T-helper 2 cell treated with Interferon-gamma antibody and Interleukin-4, amounts not matched to agents 100 ng/mL and 5 ng/mL, for 36 hours (primary cell): ENCODE measurements around the gene CPEB3. TPM values are rescaled to one million over a fixed set of nuclear protein-coding genes. Genes with fewer than 3 reads are reported as not detected.
"Not testable (repeated sequence)": the region's sequence is repeated elsewhere in the genome, so short reads cannot be mapped to it uniquely, and the experiment has no call there.

Experiments
- intact Hi-C: fragments of 100-400 bp; cut with micrococcal nuclease; formaldehyde crosslinking; loops from one replicate; pipeline ENCODE4 v1.15.1; 2023
- total RNA-seq: library from RNA; stranded (reverse); gene quantifications from 2 replicates; pipeline ENCODE4 v1.2.3, GENCODE V29; 2022

CPEB3 gene
- total RNA-seq, 1 donor from 2014 or later: 1.7 TPM

DNA sequence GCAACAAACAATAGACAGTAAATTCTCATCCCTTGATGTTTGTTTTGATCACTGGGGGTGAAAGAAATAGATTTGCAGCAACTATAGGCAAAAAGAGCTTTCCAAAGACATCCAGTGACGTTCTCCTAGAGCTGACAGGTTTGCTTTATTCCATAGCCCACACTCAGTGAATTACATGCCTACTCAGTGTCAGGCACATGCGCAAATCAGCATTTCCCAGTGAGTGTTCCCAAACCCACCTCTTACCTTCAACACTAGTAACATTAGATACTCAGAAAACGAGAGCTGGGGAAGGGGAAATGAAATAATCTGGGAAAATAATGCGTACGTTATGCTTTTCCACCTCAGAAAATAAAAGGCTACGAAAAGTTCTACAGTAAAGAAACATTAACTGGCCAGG is 144.1 kb downstream of the CPEB3 start:
- intact Hi-C loops: no loop called here

DNA sequence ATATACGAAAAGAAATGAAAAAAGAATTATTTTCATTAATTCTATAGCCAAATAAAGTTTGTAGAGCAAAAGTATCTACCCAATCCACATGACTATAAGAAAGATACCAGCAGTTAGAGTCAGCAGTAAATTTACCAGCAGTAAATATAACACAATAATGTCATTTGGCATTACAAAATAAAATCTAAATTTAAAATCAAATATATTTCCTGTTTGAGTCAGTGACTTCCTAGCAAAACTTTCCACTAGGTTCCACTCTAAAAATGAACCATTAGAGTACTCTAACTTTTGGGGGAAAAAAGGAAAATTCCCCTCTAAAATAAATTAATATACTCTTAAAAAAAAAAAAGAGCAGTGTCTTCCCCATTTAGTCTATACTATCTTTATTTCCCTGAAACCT is 144.8 kb downstream of the CPEB3 start:
- intact Hi-C loops: no loop called here

DNA sequence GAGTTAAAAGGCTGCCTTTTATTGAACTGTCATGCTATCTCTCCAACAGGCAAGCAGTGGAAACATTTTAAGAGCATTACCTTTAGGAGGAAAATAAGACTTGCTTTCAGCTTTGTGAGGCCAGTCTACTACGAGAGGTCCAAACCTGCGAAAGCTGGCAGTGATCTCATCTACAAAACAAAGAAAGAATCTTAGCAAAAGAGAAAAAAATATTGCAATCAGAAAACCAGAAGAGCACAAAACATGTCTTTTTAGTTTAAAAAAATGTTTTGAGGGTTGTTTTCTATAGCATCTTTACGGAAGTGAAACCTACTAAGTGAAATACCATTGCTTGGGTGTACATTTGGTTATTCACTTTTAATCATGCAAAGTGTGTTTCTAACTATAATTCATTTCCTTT is 147.9 kb downstream of the CPEB3 start:
- intact Hi-C loops: no loop called here

DNA sequence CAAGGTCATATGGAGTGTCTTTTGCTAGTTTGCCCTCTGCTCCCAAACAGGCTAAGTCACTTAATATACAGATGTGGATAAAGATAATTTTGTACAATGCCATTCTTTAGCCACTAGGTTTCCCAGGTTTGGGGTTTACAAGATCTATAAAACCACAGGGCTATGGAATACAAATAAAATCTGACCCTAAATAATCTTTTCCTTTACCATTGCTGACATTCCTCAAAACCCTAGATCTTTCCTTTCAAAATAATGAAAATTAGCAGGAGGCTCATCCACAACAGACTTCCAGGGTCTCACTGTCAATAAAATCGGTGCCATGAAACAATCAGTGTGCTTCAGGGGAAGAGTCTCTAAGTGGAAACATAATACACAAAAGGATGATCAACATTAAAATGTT is 148.4 kb downstream of the CPEB3 start:
- intact Hi-C loops: no loop called here

DNA sequence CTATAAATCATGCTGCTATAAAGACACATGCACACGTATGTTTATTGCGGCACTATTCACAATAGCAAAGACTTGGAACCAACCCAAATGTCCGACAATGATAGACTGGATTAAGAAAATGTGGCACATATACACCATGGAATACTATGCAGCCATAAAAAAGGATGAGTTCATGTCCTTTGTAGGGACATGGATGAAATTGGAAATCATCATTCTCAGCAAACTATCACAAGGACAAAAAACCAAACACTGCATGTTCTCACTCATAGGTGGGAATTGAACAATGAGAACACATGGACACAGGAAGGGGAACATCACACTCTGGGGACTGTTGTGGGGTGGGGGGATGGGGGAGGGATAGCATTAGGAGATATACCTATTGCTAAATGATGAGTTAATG is 149.7 kb downstream of the CPEB3 start:
- intact Hi-C loops: not testable (repeated sequence)

DNA sequence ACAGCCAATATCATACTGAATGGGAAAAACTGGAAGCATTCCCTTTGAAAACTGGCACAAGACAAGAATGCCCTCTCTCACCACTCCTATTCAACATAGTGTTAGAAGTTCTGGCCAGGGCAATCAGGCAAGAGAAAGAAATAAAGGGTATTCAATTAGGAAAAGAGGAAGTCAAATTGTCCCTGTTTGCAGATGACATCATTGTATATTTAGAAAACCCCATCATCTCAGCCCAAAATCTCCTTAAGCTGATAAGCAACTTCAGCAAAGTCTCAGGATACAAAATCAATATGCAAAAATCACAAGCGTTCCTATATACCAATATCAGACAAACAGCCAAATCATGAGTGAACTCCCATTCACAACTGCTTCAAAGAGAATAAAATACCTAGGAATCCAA is 156.8 kb downstream of the CPEB3 start:
- intact Hi-C loops: not testable (repeated sequence)

DNA sequence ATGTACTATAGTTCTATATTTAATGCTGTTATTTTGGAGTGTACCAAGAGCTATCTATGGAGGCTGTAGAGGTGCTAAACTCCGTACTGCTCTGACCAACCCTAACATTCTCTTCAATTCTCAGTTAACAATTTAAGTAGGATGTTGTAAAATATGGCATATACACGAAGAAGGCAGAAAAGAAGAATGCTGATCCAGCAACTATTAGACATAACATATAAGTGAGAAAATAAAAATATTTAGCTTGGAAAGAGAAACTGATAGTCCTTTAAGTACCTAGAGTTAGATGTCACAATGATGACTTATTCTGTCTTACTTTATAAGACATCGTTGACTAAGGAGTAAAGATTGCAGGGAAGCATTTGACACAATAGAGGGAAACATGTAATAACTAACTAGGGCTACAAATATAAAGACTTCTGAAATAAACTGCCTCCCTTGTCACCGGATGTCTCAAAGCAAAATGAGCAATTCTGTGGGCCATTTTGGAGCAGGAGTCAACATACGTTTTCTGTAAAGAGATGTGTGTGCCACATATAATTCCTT is 159.5 kb downstream of the CPEB3 start:
- intact Hi-C loops: no loop called here

DNA sequence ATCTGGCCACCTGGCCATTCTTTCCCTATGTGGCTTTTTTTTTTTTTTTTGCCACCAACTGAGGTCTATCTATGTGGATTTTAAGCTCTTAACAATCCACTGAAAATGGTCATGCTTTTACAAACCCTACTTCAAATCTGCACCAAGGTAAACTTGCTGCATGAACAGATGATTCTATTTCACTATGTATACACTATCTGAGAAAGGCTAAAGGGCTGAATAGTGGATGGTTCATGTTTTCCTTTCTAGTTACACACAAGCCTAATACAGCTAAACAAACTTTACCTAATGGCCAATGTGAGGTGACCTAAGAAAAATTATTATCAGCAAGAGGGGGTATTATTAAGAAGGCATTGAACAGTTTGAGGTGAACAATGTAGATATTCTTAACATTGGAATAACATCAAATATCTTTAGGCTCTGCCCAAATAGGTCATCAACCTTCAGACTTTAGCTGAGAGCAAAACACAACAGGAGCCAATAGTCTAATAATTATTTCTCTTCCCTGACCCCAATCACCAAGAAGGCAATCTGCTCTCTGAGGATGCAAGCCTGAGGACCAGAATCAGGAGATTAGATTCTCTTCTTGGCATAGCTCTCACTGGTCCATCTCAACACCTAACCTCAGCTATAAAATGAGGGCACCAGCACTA is 160.1 kb downstream of the CPEB3 start:
- intact Hi-C loops: no loop called here

DNA sequence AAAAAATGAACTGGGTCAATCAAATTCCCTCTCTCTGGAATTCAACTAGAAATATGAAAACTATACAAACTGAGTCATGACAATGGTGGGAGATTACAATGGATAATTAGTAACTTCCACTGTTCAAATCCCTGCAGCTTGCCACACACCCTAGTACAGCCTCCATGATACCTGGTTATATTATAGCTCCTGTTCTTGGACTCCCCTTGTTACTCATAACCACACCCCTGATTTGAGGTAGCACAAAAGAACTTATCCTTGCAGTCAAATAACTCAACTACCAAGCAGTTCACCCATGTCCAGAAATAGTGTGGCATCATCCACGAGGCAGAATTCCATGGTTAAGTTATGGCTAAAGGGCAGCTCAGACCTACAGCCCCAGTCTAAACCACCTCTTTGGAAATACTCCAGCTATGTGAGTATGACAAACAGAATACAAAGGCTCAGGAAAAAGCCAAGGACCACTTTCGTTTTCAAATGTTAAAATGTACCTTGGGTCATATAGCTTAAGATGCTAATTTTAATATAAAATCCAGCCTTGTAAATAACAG is 164.7 kb downstream of the CPEB3 start:
- intact Hi-C loops: no loop called here

DNA sequence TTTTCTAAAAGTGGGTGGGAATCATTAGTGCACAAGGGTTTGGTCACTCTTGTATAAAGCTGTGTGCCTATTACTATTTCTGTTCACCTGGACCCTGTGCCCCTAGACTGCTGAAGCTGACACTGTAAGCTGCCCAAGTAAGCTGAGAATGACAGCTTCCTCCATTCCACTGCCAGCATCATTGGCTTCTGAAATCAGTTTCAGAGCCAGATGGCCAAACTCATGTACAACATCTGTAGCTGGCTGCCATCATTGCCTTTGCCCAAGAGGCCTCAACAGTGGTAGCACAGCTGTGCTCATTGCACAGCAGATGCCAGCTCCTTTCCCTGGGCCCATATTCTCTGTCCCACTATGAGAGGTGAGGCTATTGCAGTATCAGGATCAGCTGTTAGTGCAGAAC is 165.7 kb downstream of the CPEB3 start:
- intact Hi-C loops: no loop called here

DNA sequence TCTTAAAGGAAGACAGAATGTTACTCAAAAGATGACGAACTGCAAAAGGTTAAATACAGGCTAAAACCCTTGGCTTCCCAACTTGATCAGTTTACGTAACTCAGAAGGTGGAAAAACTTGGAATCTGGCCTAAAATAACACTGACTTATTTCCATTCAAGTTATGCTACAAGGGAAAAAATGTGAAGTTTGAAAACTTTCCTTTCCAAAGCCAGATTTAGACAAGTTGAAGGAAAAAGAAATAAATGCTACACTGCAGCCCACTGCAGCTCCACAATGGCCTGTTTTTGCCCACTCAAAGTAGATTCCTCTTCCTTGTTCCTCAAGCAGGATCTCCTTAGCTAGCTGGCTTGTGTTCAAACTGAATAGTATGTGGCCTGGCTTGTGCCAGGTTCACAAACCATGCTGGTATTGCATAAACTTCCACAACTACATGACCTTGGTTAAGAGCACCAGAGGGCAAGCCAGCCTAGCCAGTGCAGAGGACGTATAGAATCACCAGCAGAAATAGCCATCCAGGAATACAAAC is 166.2 kb downstream of the CPEB3 start:
- intact Hi-C loops: no loop called here

DNA sequence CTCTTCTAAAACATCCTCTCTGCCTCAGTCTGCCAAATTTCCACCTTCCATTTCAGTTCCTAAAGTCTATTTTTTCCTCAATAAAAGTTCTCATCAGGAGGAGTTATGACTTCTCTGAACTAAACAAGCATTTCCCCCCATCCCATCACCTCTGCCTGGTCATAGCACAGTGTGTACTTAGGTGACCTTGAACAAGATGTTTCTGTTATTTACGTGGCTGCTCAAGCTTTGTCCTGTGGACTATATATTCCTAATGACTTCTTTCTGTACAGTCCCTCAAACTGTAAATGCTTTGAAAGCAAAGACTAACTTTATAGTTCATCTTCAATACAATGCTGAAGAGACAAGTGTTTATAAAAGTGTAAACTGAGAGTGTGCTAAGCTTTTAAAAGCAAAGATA is 166.9 kb downstream of the CPEB3 start:
- intact Hi-C loops: no loop called here

DNA sequence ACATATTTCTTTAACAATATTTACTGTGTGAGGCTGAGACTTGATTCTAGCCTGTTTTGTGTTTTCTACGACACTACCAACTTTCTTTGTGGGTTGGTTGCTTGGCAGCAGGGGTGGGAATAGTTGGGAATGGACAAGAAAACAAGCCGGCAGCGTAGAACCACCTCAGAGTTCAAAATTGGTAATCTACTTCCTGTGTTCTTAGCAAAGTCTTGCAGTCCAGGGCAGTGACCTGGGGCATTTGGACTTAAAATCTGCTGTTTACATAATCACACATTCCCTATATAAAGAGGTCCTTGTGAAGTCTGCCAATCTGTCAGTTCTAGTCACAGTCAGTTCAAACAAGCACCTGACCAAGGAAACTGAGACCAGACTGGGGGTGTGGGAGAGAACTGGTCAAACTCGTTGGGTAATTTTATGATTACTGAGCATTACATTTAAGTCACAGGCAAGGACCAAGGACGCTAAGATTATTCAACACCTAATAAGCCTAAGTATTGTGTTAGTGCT is 167.9 kb downstream of the CPEB3 start:
- intact Hi-C loops: no loop called here

DNA sequence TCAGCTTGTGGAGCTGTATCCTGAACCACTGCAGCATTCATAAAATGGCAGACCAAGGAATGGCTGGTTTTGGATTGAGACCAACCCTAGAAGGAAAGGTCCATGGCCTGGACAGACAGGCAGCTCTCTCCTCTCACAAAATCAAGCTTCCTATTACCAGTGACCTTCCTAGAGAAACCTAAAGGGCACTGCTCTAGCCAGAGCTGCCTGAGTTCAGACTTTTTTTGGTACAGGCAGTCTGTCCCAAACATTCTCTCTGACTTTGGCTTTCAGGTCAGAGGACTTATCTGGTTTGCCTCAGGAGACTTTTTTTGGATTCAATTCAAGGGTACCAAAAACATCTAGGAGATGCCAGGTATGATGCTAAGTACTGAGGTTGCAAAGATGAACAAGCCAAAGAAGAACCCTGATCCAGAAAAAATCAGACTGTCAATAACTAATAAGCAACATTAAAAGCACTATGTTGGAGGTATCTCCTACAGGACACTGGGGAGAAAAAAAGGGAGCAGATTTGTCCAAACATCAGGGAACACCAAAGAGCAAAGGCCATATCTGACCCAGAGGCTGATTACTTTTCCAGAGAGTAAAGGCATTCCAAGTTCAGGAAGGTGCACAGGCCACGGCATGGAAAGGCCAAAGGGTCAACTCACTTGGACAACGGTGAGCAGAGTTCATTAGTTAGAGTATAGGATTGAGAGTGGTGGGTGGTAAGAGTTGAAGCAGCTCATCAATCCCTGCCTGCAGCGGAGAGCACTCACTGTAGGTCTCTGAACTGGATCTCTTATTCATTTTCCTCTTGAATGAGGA is 169.0 kb downstream of the CPEB3 start:
- intact Hi-C loops: no loop called here

DNA sequence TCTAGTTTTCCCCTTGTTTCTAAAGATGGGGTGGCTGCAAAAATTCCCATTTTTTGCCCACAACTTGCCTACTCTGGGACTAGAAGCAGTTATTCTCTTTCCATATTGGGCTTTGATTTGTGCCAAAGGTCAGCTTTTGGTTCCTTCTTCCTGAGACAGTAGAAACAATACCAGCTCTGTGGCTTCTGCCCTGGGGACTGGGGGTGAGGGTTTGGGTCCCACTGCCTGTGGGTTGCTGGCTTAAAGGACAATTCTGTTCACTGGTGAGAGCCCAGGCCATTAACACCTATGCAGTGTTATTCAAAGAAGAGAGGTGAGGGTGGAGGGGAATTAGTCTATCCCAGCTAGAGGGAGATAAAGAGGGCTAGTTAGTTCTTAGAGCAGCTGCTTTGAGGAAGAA is 171.5 kb downstream of the CPEB3 start:
- intact Hi-C loops: no loop called here

DNA sequence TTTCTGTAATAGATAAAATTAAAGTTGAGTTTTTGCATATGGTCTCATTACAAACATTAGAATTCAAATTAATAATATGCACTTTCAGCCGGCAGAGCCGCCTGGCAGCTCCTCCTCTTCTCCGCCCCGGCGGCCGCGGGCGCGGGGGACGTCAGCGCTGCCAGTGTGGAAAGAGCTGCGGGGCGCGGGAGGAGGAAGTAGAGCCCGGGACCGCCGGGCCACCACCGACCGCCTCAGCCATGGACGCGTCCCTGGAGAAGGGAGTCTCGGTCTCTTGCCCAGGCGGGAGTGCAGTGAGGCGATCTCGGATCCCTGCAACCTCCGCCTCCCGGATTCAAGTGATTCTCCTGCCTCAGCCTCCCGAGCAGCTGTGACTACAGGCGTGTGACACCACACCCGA is 176.0 kb downstream of the CPEB3 start:
- intact Hi-C loops: not testable (repeated sequence)

DNA sequence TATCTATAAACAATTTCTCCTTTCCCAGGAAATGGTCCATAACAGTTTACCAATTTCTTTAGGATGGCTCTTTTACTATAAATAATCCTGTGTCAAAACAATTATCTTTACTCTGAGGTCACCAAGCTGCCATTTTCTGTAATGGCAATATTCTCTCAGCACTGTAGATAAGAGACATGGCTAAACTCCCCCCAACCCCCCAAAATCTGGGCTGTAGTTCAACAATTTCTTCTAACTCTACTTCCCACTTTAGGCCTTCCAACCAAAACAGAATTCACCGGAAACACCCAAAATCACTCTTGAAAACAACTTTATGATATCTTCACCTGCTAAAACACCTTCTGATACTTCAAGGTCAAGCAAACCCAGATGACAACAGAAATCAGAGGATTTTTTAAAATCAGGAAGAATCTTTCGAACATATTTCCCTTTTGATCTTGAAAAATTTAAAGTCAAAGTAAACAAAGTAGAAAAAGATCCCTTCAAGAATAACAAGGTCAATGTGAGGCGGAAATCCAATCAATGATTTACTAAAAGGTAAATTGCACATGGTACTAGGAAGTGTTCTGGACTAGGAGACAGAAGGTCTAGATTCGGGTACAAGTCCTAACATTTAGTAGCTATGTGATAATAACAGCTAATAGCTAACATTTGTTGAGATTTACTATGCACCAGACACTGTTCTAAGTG is 176.8 kb downstream of the CPEB3 start:
- intact Hi-C loops: no loop called here

DNA sequence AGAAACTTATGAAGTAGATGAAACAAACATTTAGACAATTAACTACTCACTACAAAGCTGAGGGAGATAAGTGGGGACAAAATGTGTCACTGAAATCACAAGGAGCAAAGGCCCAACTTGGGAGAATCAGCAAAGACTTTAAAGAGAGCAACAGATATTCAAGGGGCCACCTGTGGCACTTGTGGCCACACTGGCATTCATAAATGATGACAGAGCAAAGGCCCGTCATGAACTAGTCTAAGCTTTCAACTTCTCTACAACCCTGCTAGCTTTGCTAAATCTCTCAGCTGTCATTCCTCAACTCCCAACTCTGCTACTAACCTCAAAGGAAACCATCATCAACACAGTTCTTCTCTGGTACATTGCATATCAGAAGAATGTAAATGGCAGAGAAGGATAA is 178.4 kb downstream of the CPEB3 start:
- intact Hi-C loops: no loop called here

DNA sequence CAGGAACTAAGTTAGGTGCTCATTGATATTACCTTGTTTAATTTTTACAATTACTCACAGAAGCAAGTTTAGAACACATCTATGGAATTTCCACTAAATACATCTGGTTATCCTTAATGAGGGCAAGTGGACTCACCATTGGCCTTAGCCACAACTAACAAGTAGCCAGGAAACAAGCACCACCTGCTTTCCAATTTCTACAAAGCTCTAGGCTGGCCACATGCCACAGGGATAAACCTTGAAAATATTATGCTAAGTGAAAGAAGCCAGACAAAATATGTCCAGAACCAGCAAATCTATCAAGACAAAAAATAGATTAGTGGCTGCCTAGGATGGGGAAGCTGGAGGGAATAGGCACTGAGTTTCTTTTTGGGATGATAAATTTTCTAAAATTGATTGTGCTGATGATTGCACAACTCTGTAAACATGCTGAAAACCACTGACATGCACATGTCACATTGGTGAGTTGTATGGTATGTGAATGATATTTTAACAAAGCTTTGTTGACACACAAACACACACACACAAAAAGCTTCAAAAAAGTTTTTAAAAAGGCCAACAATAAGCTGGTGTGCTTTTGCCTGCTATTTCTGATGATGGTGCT is 179.4 kb downstream of the CPEB3 start:
- intact Hi-C loops: no loop called here

DNA sequence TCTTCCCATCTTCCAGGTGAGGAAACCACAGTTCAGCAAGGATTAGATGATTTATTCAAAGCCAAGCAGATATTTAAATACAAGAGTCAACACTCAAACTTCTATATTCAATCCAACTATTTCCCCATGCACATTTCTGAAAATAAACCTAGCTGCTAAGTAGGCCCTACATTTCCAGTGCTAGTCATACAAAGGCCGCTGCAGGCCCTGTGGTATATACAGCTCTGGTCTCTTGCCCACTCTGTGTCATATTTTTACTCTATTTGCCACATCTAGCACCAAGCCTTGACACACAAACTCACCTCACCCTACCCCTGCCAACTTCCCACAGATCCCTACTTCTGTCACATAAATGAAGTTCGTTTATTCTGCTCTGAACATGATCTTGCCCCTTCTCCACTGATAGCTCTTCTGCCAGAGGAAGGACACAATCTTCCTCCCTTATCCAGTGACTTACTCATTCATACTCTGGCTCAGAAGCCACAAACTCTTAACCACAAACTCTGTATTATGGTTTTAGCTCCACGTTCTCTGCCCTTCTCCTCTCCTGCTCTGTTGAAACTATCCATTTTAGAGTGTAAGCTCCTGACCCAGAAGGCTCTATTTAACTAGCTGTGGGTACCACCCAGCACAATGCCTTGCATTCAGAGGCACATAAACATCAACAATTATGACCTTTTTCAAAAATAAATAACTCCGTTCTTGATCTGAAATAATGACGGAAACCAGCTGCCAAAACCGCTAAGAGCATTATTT is 180.7 kb downstream of the CPEB3 start:
- intact Hi-C loops: no loop called here
